Lung microvascular endothelial cell (primary cell): ENCODE measurements around the gene EHHADH. TPM values are rescaled to one million over a fixed set of nuclear protein-coding genes. Genes with fewer than 3 reads are reported as not detected.
"Not testable (repeated sequence)": the region's sequence is repeated elsewhere in the genome, so short reads cannot be mapped to it uniquely, and the experiment has no call there.

Experiments used
- DNase-seq, 2 donors: peaks; one replicate each; pipeline versions ENCODE4 v3.0.0 to v3.0.0-alpha.2; 2010; ENCODE audit warnings: low read depth in 2 of 2
- total RNA-seq: library from RNA; depleted of rRNA; stranded (reverse); fragments of >200 nt; gene quantifications from 2 replicates; pipeline ENCODE4 v1.2.1, GENCODE V29; 2014

EHHADH gene
- total RNA-seq, result 3.7 and 4.0 TPM in 2 replicates

- peak; percentile 59 to 77 for DNase-seq
Measured at GRCh38 chr3:185253645-185254410, at the start of gene EHHADH. TSS of gene EHHADH (minus strand) at chr3:185254049. CDS start at chr3:185254022, 27 bp downstream.

DNA sequence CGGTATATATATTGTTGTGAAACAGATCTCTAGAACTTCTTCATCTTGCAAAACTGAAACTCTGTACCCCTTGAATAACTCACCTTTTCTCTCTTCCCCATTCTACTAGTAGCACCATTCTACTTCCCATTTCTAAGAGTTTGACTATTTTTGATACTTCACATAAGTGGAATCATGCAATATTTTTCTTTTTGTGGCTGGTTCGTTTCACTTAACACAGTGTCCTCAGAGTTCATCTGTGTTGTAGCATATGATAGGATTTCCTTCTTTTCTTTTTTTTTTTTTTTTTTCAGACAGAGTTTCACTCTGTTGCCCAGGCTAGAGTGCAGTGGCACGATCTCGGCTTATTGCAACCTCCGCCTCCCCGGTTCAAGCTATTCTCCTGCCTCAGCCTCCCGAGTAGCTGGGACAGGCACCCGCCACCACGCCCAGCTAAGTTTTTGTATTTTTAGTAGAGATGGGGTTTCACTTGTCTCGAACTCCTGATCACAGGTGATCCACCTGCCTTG, 46.1 kb upstream of the EHHADH start:
- not testable (repeated sequence) for DNase-seq

- no peak for DNase-seq
Measured at GRCh38 chr3:185297867-185298266, 44.0 kb upstream of the EHHADH start.

- DNase-seq, result no peak
Measured at GRCh38 chr3:185292238-185292637, 38.4 kb upstream of the EHHADH start.

DNA sequence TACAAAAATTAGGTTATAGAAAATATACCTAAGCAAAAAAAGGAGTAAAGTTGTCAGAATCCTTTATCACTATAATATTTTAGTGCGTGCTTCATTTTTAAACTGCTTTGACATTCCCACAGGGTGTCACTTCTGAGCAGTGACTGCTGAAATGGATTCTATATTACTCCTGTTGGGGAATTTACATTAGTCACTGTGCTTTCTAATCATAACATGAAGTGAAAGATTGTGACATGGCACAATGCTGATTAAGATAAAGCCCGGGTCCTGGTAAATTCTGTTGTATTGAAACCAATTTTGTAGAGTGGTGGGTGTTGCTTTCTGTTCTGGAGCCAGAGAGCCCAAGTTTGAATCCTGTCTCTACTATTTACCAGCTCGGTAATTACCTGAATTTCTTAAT, 36.4 kb upstream of the EHHADH start:
- DNase-seq, result no peak

DNA sequence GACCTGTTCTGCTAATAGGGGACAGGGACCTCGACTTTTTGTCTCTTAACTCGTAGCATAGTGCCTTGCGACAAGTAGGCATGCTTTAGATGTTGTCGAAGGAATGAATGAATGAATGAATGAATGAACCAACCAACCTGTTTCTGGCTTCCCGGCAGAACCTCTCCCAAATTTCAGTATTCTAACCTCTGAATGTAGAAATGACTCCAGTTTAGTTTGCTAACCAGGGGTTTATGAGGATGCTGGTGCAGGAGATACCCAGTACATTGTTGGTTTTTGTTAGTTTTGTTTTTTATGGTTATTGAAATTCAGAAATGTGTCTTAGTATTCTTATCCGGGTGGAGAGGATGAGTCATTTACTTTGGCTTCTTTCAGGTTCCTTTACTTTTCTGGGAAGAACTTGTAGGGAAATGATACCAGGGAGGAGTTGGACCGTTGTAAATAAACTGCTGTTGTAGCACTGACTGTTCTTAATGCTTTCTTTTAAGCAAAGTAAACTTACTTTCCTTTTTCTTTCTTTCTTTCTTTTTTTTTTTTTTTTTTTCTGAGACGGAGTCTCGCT, 29.6 kb upstream of the EHHADH start:
- peak in 1 of 2 donors; percentile 25 for DNase-seq

- DNase-seq, result peak; percentile 93 to 97
Measured at GRCh38 chr3:185282696-185283373, 29.0 kb upstream of the EHHADH start.

DNA sequence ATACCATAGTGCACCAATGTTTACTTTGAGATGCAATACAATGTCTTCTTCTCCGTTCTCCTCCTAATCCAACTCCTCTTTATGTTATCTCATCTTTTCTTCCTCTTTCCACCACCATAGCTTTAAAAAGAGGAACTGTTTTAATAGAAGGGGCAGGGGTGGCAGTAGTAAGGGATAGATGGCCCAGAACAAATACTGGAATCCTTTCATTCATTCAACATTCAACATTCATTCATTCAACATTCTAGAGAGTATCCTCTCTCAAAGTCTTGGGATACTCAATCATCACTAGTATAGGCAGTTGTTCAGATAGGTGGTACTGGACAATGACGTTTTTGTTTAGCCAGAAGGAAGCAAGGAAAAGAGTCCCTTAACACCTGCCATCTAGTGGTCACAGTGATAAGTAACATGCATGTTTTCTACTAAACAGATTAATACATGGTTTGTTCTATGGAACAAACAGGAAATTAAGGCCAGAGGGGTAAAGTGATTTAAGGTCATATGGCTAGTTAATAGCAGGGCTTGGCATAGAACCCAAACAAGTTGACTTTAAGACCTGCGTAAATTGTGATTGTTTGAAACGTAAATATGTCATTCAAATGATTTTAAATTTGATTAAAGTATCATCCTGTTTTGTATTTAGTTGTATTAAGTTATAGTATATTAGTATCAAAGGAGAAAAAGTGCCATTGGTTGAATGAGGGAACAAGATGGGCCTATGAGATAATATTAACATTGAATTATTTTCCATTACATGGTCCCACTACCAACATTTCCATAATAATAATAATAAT, 26.9 kb upstream of the EHHADH start:
- peak; percentile 70 to 73 for DNase-seq

DNA sequence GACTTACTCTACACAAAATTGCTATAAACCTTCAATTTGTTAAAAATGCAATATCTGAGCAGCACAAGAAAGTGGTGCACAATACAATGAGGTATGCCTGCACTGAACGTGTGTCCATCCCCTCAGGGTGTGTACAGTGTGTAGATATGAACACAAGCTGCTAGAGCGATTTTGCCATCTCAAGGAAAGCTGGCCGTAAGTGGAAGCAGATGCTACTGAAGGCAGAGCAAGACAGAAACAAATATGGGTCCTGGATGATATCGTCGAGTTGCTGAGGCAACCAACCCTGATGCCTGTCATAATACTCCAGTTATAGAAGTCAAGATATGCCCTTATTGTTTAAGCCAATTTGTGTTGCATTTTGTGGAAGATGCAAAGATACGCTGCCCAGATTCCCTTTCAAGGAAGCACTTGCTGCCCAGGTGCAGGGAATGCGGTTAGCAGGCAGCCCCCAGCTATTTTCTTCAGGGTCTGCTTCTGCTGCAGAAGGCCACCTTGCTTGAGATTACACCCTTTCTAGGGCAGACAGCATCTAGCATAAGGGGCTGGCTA, 25.8 kb upstream of the EHHADH start:
- DNase-seq, result no peak

GRCh38 chr3:185276415-185276814, 22.6 kb upstream of the EHHADH start:
- no peak for DNase-seq

- DNase-seq, result no peak
Measured at GRCh38 chr3:185272033-185272432, 18.2 kb upstream of the EHHADH start.

DNA sequence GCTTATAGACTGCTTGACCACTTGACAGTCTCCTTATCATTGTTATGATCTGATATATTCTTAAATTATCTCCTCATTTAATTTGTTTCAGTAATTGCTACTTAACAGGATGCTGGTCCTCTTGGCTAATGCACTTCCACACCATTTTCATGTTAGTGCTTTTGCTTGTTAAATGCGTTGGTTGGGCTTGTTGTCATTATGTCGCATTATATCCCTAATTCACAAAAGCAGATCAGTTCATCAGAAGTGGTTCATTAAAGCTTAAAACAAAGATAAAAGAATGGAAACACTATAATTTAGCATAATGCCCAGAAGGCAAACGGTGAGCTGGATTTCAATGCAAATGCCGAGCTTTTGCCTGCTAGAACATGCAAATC, 17.1 kb upstream of the EHHADH start:
- no peak for DNase-seq

DNA sequence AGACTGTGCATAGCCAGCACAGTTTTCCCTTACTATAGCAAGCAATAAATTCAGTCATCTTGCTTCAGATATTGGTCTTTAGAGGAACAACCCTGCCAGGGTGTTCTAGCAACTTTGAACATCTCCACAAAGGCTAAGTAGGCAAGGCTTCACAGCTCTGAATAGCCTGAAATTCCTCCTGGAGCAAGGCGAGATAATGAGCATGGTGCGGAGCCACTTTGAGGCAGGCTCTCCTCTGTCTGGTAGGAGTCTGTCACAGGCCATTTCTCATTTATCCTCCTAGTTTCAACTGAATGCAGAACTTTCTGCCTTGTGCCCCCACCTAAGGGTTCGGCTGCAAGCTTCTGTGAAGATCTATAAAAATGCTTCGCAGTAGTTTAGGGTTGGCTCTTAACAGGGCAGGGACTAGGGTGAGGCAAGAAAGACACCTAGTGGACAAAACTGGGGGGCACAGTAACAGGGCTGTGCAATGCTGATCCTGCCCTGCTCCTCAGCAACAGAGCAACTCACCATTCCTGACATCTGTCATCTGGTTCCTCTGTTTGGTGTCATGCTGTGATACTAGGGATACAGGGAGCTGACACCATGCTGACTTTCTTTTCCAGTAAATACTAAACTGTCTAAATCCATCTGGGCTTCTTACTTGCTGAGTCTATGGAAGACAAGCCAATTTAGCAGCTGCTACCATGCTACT, 16.6 kb upstream of the EHHADH start:
- peak; percentile 29 to 38 for DNase-seq

GRCh38 chr3:185268194-185268962, 14.5 kb upstream of the EHHADH start:
- DNase-seq, result no peak

DNA sequence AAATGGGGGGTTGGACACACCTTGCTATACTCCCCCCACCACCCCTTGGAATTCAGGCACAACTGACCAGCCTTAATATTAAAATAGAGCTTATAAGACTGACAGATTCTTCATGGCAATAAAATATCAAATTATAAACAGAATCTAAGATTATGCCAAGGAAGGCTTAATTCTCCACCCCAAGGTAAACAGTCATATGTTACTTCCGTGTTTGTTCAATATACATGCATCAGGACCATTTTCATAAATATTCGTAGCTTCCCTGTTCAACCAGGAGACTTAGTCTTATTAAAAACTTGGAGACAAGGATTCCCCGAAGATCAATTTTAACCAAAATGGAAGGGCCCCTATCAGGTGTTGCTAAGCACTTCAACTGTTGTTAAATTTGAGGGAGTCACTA, 13.3 kb upstream of the EHHADH start:
- no peak for DNase-seq

DNA sequence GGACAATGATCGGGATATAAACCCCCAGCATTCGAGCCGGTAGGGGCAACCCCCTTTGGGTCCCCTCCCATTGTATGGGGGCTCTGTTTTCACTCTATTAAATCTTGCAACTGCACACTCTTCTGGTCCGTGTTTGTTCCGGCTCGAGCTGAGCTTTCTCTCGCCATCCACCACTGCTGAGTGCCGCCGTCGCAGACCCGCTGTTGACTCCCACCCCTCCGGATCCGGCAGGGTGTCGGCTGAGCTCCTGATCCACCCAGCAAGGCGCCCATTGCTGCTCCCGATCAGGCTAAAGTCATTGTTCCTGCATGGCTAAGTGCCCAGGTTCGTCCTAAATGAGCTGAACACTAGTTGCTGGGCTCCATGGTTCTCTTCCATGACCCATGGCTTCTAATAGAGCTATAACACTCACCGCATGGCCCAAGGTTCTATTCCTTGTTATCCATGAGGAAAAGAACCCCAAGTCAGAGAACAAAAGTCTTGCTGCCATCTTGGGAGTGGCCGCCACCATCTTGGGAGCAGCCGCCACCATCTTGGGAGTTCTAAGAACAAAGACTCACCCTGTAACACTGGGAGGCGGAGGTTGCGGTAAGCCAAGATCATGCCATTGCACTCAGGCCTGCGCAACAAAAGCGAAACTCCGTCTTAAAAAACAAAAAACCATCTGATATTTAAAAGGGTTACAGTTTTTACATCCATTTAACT, 11.2 kb upstream of the EHHADH start:
- no peak for DNase-seq

GRCh38 chr3:185263423-185263822, 9.6 kb upstream of the EHHADH start:
- DNase-seq, result no peak

GRCh38 chr3:185257334-185257733, 3.5 kb upstream of the EHHADH start:
- DNase-seq, result no peak

GRCh38 chr3:185254799-185255198, 950 bp upstream of the EHHADH start:
- DNase-seq, result no peak
